Measurements from ENCODE around the gene CRTC1.
"Not testable (repeated sequence)": the region's sequence is repeated elsewhere in the genome, so short reads cannot be mapped to it uniquely, and the experiment has no call there.

Gene CRTC1

DNA sequence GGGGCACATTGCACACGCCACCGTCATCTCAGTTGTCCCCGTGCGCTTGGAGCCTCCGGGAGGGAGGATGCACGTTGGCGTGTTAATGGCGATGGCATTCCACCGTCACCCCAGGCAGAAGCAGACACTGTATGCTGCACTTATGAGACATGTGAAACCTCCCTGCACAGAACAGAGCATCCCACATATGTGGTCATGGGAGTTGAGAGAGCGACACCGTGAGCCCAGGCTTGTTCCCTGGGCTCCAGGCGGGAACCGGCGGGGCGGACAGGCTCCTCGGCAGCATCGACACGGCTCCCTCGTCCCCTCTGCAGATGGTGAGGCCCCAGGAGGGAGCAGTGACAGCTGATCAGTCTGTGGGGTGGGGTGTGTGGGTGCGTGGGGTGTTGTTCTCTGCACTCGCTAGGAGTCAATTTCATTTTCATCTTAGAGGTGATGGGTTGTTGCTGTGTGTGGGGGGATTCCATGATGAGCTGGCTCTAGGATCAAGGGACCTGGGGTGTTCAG lies 40.4 kb downstream of the CRTC1 start:
- H3K36me3 ChIP-seq (ENCODE audit: control insufficient read depth, insufficient read depth, low read length) = no peaks in the 10 kb centered on the region
- H3K4me3 ChIP-seq (ENCODE audit: insufficient read depth, low read depth, low read length, poor library complexity, severe bottlenecking) = no peak overlapping the region
- no peaks in the 10 kb centered on the region for H3K27me3 ChIP-seq (replicated peaks; ENCODE audit: control insufficient read depth, insufficient read depth, low read length, poor library complexity, severe bottlenecking)
- no peaks in the 10 kb centered on the region for H3K9me3 ChIP-seq (ENCODE audit: control insufficient read depth, low read length)
- no peak overlapping the region for H3K27ac ChIP-seq (ENCODE audit: insufficient read depth, low read length, poor library complexity, severe bottlenecking)
- no peak for DNase-seq
- H3K4me1 ChIP-seq (ENCODE audit: control insufficient read depth, insufficient read depth, low read length, poor library complexity, severe bottlenecking) = no peaks in the 10 kb centered on the region

DNA sequence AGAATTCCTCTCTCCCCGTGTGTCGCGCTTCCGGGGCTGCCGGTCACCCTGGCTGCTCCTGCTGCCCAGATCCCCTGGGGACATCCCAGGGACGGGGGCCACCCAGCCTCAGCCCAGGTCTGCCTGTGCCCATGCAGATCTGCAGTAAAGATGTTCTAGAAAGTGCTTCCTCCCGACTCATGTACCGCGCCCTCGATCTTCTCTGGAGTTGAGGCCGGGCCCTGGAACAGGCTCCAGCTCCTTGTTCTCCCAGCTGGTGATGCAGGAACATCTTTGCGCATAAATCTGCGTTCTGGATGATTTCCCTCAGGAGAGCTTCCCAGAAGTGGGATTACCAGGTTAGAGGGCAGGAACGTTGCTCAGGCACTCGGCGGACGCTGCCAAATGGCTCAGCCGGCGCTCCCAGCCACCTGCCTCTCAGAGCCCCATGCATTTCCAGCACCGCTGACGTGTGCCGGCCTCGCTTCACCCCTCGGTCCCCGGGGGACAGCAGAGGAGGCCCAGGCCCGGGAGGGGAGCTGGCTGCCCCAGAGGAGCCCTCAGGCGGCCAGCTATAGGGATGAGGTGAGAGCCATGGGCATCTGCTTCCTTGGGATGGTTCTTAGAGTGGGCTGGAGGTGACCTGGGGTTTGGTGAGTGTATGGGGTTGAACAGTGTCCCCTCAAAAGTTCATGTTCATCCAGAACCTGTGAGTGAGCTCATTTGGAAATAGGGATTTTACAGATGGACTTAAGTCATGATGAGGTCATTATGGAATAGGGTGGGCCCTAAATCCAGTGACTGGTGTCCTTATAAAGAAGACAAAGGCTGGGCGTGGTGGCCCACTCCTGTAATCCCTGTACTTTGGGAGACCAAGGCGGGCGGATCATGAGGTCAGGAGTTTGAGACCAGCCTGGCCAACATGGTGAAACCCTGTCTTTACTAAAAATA lies 42.6 kb downstream of the CRTC1 start:
- H3K9me3 ChIP-seq (ENCODE audit: control insufficient read depth, low read length) = no peaks in the 10 kb centered on the region
- no peak overlapping the region for H3K27ac ChIP-seq (ENCODE audit: insufficient read depth, low read length, poor library complexity, severe bottlenecking)
- H3K36me3 ChIP-seq (ENCODE audit: control insufficient read depth, insufficient read depth, low read length) = no peaks in the 10 kb centered on the region
- DNase-seq = no peak
- no peaks in the 10 kb centered on the region for H3K4me1 ChIP-seq (ENCODE audit: control insufficient read depth, insufficient read depth, low read length, poor library complexity, severe bottlenecking)
- H3K4me3 ChIP-seq (ENCODE audit: insufficient read depth, low read depth, low read length, poor library complexity, severe bottlenecking) = no peak overlapping the region
- H3K27me3 ChIP-seq (replicated peaks; ENCODE audit: control insufficient read depth, insufficient read depth, low read length, poor library complexity, severe bottlenecking) = no peaks in the 10 kb centered on the region

GRCh38 chr19:18726846-18727245 lies 43.4 kb downstream of the CRTC1 start:
- no peaks in the 10 kb centered on the region for H3K27me3 ChIP-seq (replicated peaks; ENCODE audit: control insufficient read depth, insufficient read depth, low read length, poor library complexity, severe bottlenecking)
- H3K4me3 ChIP-seq (ENCODE audit: insufficient read depth, low read depth, low read length, poor library complexity, severe bottlenecking) = no peak overlapping the region
- H3K9me3 ChIP-seq (ENCODE audit: control insufficient read depth, low read length) = no peaks in the 10 kb centered on the region
- no peaks in the 10 kb centered on the region for H3K36me3 ChIP-seq (ENCODE audit: control insufficient read depth, insufficient read depth, low read length)
- H3K4me1 ChIP-seq (ENCODE audit: control insufficient read depth, insufficient read depth, low read length, poor library complexity, severe bottlenecking) = no peaks in the 10 kb centered on the region
- no peak overlapping the region for H3K27ac ChIP-seq (ENCODE audit: insufficient read depth, low read length, poor library complexity, severe bottlenecking)
- DNase-seq = no peak

DNA sequence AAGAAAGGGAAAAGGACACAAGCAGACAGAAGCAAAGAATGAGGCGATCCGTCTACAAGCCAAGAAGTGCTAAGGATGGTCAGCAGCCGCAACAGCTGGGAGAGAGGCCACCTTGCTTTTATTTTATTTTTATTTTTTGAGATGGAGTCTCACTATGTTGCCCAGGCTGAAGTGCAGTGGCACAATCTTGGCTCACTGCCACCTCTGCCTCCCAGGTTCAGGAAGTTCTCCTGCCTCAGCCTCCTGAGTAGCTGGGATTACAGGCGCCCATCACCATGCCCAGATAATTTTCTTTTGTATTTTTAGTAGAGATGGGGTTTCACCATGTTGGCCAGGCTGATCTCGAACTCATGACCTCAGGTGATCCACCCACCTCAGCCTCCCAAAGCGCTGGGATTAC lies 44.1 kb downstream of the CRTC1 start:
- H3K27me3 ChIP-seq (replicated peaks; ENCODE audit: control insufficient read depth, insufficient read depth, low read length, poor library complexity, severe bottlenecking); H3K4me1 ChIP-seq (ENCODE audit: control insufficient read depth, insufficient read depth, low read length, poor library complexity, severe bottlenecking); H3K9me3 ChIP-seq (ENCODE audit: control insufficient read depth, low read length); H3K36me3 ChIP-seq (ENCODE audit: control insufficient read depth, insufficient read depth, low read length); H3K4me3 ChIP-seq (ENCODE audit: insufficient read depth, low read depth, low read length, poor library complexity, severe bottlenecking); DNase-seq; H3K27ac ChIP-seq (ENCODE audit: insufficient read depth, low read length, poor library complexity, severe bottlenecking): not testable (repeated sequence)

DNA sequence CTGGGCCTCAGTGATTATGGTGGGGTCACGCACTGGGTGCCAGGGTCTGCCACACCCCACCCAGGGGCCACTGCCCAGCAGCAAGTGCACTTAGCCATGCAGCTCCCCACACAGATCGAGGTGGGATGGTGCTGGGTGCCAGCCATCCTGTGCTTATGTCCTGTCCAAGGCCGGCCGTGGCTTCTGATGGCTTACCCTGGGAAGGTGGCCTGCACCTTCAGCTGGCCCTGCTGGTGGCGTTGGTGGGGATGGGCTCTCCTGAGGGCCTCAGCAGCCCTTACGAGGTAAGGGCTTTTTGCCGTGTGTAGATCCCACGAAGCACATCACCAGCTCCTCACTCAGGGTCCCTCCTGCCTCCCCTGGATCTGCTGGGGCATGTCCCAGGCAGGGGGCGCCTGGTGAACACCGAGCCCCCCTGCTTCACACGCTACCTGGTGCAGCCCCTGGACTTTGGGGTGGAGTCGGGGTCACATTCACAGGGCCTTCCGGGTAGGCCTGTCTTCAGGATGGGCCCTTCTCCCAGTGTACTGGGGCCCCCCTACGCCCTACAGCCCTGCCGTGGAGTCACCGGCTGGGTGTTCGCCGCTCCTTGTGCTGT lies 46.6 kb downstream of the CRTC1 start:
- no peaks in the 10 kb centered on the region for H3K4me1 ChIP-seq (ENCODE audit: control insufficient read depth, insufficient read depth, low read length, poor library complexity, severe bottlenecking)
- H3K27me3 ChIP-seq (replicated peaks; ENCODE audit: control insufficient read depth, insufficient read depth, low read length, poor library complexity, severe bottlenecking) = no peaks in the 10 kb centered on the region
- no peaks in the 10 kb centered on the region for H3K36me3 ChIP-seq (ENCODE audit: control insufficient read depth, insufficient read depth, low read length)
- H3K27ac ChIP-seq (ENCODE audit: insufficient read depth, low read length, poor library complexity, severe bottlenecking) = no peak overlapping the region
- no peaks in the 10 kb centered on the region for H3K9me3 ChIP-seq (ENCODE audit: control insufficient read depth, low read length)
- H3K4me3 ChIP-seq (ENCODE audit: insufficient read depth, low read depth, low read length, poor library complexity, severe bottlenecking) = no peak overlapping the region
- DNase-seq = no peak

DNA sequence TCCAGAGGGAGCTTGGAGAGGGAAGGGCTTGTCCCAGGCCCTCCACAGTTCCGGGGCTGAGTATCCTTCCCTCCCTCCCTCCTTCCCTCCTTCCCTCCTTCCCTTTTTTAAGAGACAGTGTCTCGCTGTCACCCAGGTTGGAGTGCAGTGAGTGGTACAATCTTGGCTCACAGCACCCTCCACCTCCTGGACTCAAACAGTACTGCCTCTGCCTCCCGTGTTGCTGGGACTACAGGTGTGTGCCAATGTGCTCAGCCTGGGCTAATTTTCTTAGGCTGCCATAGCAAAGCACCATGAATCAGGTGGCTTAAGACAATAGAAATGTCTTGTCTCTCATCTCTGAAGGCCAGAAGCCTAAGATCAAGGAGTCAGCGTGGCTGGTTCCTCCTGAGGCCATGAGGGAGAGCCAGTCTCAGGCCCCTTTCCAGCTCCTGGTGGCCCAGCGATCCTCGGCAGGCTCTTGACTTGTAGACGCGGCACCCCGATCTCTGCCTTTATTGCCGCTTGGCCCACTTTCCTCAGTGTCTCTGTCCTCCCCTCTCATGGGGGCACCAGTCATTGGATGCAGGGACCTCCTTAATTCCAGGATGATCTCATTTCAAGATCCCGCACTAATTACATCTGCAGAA lies 47.5 kb downstream of the CRTC1 start:
- Histone ChIP-seq H3K27ac (ENCODE audit: insufficient read depth, low read length, poor library complexity, severe bottlenecking) (no peak overlapping the region), H3K27me3 (replicated peaks; ENCODE audit: control insufficient read depth, insufficient read depth, low read length, poor library complexity, severe bottlenecking) (no peaks in the 10 kb centered on the region), H3K4me3 (ENCODE audit: insufficient read depth, low read depth, low read length, poor library complexity, severe bottlenecking) (no peak overlapping the region), H3K4me1 (ENCODE audit: control insufficient read depth, insufficient read depth, low read length, poor library complexity, severe bottlenecking) (no peaks in the 10 kb centered on the region), H3K36me3 (ENCODE audit: control insufficient read depth, insufficient read depth, low read length) (no peaks in the 10 kb centered on the region), H3K9me3 (ENCODE audit: control insufficient read depth, low read length) (no peaks in the 10 kb centered on the region)
- no peak for DNase-seq

GRCh38 chr19:18731562-18732008 lies 48.1 kb downstream of the CRTC1 start:
- Histone ChIP-seq H3K36me3 (ENCODE audit: control insufficient read depth, insufficient read depth, low read length) (no peaks in the 10 kb centered on the region), H3K27ac (ENCODE audit: insufficient read depth, low read length, poor library complexity, severe bottlenecking) (no peak overlapping the region), H3K27me3 (replicated peaks; ENCODE audit: control insufficient read depth, insufficient read depth, low read length, poor library complexity, severe bottlenecking) (no peaks in the 10 kb centered on the region), H3K4me3 (ENCODE audit: insufficient read depth, low read depth, low read length, poor library complexity, severe bottlenecking) (no peak overlapping the region), H3K9me3 (ENCODE audit: control insufficient read depth, low read length) (no peaks in the 10 kb centered on the region), H3K4me1 (ENCODE audit: control insufficient read depth, insufficient read depth, low read length, poor library complexity, severe bottlenecking) (no peaks in the 10 kb centered on the region)
- no peak for DNase-seq

- Histone ChIP-seq H3K4me3 (ENCODE audit: insufficient read depth, low read depth, low read length, poor library complexity, severe bottlenecking) (no peak overlapping the region), H3K4me1 (ENCODE audit: control insufficient read depth, insufficient read depth, low read length, poor library complexity, severe bottlenecking) (no peaks in the 10 kb centered on the region), H3K36me3 (ENCODE audit: control insufficient read depth, insufficient read depth, low read length) (no peaks in the 10 kb centered on the region), H3K27me3 (replicated peaks; ENCODE audit: control insufficient read depth, insufficient read depth, low read length, poor library complexity, severe bottlenecking) (no peaks in the 10 kb centered on the region), H3K27ac (ENCODE audit: insufficient read depth, low read length, poor library complexity, severe bottlenecking) (no peak overlapping the region), H3K9me3 (ENCODE audit: control insufficient read depth, low read length) (no peaks in the 10 kb centered on the region)
- DNase-seq = no peak
These were observed 49.7 kb downstream of the CRTC1 start for GRCh38 chr19:18733196-18733647.

DNA sequence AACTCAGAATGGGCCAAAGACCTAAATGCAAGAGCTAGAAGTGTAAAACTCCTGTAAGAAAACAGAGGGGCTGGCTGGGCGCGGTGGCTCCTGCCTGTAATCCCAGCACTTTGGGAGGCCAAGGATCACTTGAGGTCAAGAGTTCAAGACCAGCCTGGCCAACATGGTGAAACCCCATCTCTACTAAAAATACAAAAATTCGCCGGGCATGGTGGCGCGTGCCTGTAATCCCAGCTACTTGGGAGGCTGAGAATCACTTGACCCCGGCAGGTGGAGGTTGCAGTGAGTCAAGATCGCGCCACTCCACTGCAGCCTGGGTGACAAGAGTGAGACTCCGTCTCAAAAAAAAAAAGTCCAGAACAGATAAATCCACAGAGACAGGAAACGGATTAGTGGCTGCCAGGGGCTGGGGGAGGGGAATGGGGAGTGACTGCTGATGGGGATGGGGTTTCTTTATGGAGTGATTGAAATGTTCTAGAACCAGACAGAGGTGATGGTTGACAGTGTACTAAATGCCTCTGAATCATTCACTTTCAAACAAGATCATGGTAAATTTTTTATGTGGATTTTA lies 50.4 kb downstream of the CRTC1 start:
- not testable (repeated sequence) for H3K9me3 ChIP-seq (ENCODE audit: control insufficient read depth, low read length); H3K4me1 ChIP-seq (ENCODE audit: control insufficient read depth, insufficient read depth, low read length, poor library complexity, severe bottlenecking); DNase-seq; H3K27me3 ChIP-seq (replicated peaks; ENCODE audit: control insufficient read depth, insufficient read depth, low read length, poor library complexity, severe bottlenecking); H3K36me3 ChIP-seq (ENCODE audit: control insufficient read depth, insufficient read depth, low read length); H3K27ac ChIP-seq (ENCODE audit: insufficient read depth, low read length, poor library complexity, severe bottlenecking); H3K4me3 ChIP-seq (ENCODE audit: insufficient read depth, low read depth, low read length, poor library complexity, severe bottlenecking)

Measured in effector memory CD4-positive, alpha-beta T cell (primary cell).